VCaP (cell line): ENCODE results near the gene UBE3B.

Experiments used
- H3K27ac ChIP-seq: fragments of 450-650 bp; 2 replicates; pipeline ENCODE4 v1.5.1; 2017
- CTCF ChIP-seq: fragments of 450-650 bp; conservative IDR thresholded peaks from 2 replicates; pipeline ENCODE4 v1.5.1; 2017; ENCODE audit warnings: mild to moderate bottlenecking, moderate library complexity

UBE3B gene

GRCh38 chr12:109493090-109493489, 15.7 kb downstream of the UBE3B start:
- no peak for TF ChIP-seq CTCF
- no peak overlapping the region for H3K27ac ChIP-seq

- TF ChIP-seq CTCF = no peak
- no peak overlapping the region for H3K27ac ChIP-seq
Observed at GRCh38 chr12:109493938-109494337, 16.5 kb downstream of the UBE3B start.

GRCh38 chr12:109494348-109494881, 17.0 kb downstream of the UBE3B start:
- no peak for TF ChIP-seq CTCF
- H3K27ac ChIP-seq = no peak overlapping the region

GRCh38 chr12:109495012-109495411, 17.6 kb downstream of the UBE3B start:
- no peak for TF ChIP-seq CTCF
- H3K27ac ChIP-seq = no peak overlapping the region

- no peak for TF ChIP-seq CTCF
- no peak overlapping the region for H3K27ac ChIP-seq
Observed at GRCh38 chr12:109496306-109496705, 18.9 kb downstream of the UBE3B start.

GRCh38 chr12:109497675-109498074, 20.2 kb downstream of the UBE3B start:
- H3K27ac ChIP-seq = no peak overlapping the region
- TF ChIP-seq CTCF = no peak

GRCh38 chr12:109500406-109501185, 23.2 kb downstream of the UBE3B start:
- H3K27ac ChIP-seq = no peak overlapping the region
- TF ChIP-seq CTCF = no peak
